GM12873 (cell line): Measurements from ENCODE around the gene NDOR1.

ENCODE experiments used
- CTCF ChIP-seq: IDR thresholded peaks from 2 replicates; pipeline ENCODE4 v1.5.1; 2012; ENCODE audit warnings: low read depth, mild to moderate bottlenecking, moderate library complexity, low read length, control low read depth; ENCODE audit not compliant: insufficient read depth; ENCODE audit errors: missing control alignments

Gene NDOR1

GRCh38 chr9:137205126-137206069, at the start of gene NDOR1, which contains the start of gene TMEM203:
Gene NDOR1, plus strand, starts transcription at chr9:137205700. Its CDS starts 78 bp downstream, at chr9:137205778.
Gene TMEM203, minus strand, starts transcription at chr9:137205648. Its CDS starts 234 bp downstream, at chr9:137205414.
- TF ChIP-seq CTCF: no peak

GRCh38 chr9:137156567-137157375, 48.7 kb upstream of the NDOR1 start:
- no peak for TF ChIP-seq CTCF

GRCh38 chr9:137157618-137158415, 47.7 kb upstream of the NDOR1 start:
- no peak for TF ChIP-seq CTCF

GRCh38 chr9:137158625-137159024, 46.9 kb upstream of the NDOR1 start:
- no peak for TF ChIP-seq CTCF

GRCh38 chr9:137159105-137160053, 46.1 kb upstream of the NDOR1 start:
- no peak for TF ChIP-seq CTCF

- TF ChIP-seq CTCF: no peak
Measured at GRCh38 chr9:137160054-137160425, 45.5 kb upstream of the NDOR1 start.
